H1 (cell line): Measurements from ENCODE around the gene PRR5L. TPM values are rescaled to one million over a fixed set of nuclear protein-coding genes. Genes with fewer than 3 reads are reported as not detected.

Experiments used
- CTCF ChIA-PET: fragments of 300-600 bp; sonication (Branson Sonifier 250); formaldehyde crosslinking; loops from one replicate; lab custom pipeline; 2021; ENCODE audit not compliant: partially characterized antibody; lab: Charles Lee
- POLR2A ChIA-PET: fragments of 300-600 bp; sonication (Branson Sonifier 250); formaldehyde crosslinking; loops from one replicate; lab custom pipeline; 2021; ENCODE audit warnings: inconsistent platforms; ENCODE audit not compliant: partially characterized antibody; lab: Charles Lee
- DNase-seq, 2 experiments: peaks; one replicate each; pipeline versions ENCODE4 v3.0.0 to v3.0.0-alpha.2; 2010 to 2022; ENCODE audit warnings: low spot score in 2 of 2, low read depth in 1 of 2, mixed read lengths in 1 of 2
- FAIRE-seq: peaks from 2 replicates; lab custom pipeline; 2011; peaks lifted over from hg19 to GRCh38; lab: Jason Lieb, UNC
- H2AFZ ChIP-seq: 2 replicates; pipeline ENCODE4 v1.8.1; 2012; ENCODE audit warnings: low read length, inconsistent platforms
- H2AK5ac ChIP-seq: 2 replicates; pipeline ENCODE4 v1.6.1; 2013; ENCODE audit warnings: low read depth, low read length
- H2BK120ac ChIP-seq: replicated peaks from 2 replicates; pipeline ENCODE3; 2013; ENCODE audit warnings: low read depth, low read length, inconsistent platforms
- H2BK12ac ChIP-seq: 2 replicates; pipeline ENCODE4 v1.6.1; 2013; ENCODE audit warnings: low read depth, low read length
- H2BK15ac ChIP-seq: 2 replicates; pipeline ENCODE4 v1.6.1; 2013; ENCODE audit warnings: low read length
- H2BK20ac ChIP-seq: 2 replicates; pipeline ENCODE4 v1.6.1; 2013; ENCODE audit warnings: low read length
- H2BK5ac ChIP-seq: 2 replicates; pipeline ENCODE4 v1.6.1; 2013; ENCODE audit warnings: low read depth, low read length
- H3K14ac ChIP-seq: 2 replicates; pipeline ENCODE4 v1.6.1; 2013; ENCODE audit warnings: inconsistent platforms; ENCODE audit not compliant: insufficient read length
- H3K18ac ChIP-seq: 2 replicates; pipeline ENCODE4 v1.6.1; 2013; ENCODE audit warnings: low read length; ENCODE audit errors: extremely low read depth
- H3K23ac ChIP-seq: 2 replicates; pipeline ENCODE4 v1.6.1; 2013; ENCODE audit warnings: inconsistent platforms; ENCODE audit not compliant: insufficient read length
- H3K23me2 ChIP-seq: 2 replicates; pipeline ENCODE4 v1.6.1; 2013; ENCODE audit warnings: low read depth, low read length
- H3K27ac ChIP-seq: 2 replicates; pipeline ENCODE4 v1.6.1; 2011; ENCODE audit warnings: low read depth, low read length, inconsistent platforms
- H3K27me3 ChIP-seq, 4 experiments: replicated peaks in 1 of 4; 1 replicate in 1 of 4; 2 replicates in 3 of 4; pipeline versions ENCODE4 v1.6.1 to v1.8.1; 2011 to 2013; ENCODE audit warnings: low read length in 3 of 4, mild to moderate bottlenecking in 3 of 4, inconsistent platforms in 2 of 4, mixed read lengths in 2 of 4, moderate library complexity in 1 of 4; ENCODE audit not compliant: control insufficient read depth in 3 of 4, insufficient read depth in 3 of 4; ENCODE audit errors: extremely low read depth in 1 of 4
- H3K36me3 ChIP-seq, 4 experiments: 2 replicates each; pipeline versions ENCODE4 v1.6.1 to v1.8.1; 2011 to 2013; ENCODE audit warnings: mild to moderate bottlenecking in 4 of 4, low read length in 3 of 4, moderate library complexity in 2 of 4, control low read depth in 1 of 4, inconsistent platforms in 1 of 4; ENCODE audit not compliant: insufficient read depth in 4 of 4, control insufficient read depth in 2 of 4
- H3K4ac ChIP-seq: replicated peaks from 2 replicates; pipeline ENCODE3; 2013; ENCODE audit warnings: low read length, low read depth, mixed read lengths, inconsistent platforms; ENCODE audit not compliant: insufficient read length
- H3K4me1 ChIP-seq, 4 experiments: replicated peaks in 1 of 4; 1 replicate in 1 of 4; 2 replicates in 3 of 4; pipeline versions ENCODE4 v1.6.1 to v1.8.1; 2011 to 2013; ENCODE audit warnings: low read length in 3 of 4, inconsistent platforms in 2 of 4, mixed read lengths in 1 of 4; ENCODE audit not compliant: insufficient read depth in 4 of 4, control insufficient read depth in 3 of 4
- H3K4me2 ChIP-seq, 2 experiments: 2 replicates each; pipeline versions ENCODE4 v1.6.1 to v1.8.1; 2011 to 2013; ENCODE audit warnings: low read depth in 2 of 2, low read length in 2 of 2, control low read depth in 1 of 2, inconsistent platforms in 1 of 2, mild to moderate bottlenecking in 1 of 2; ENCODE audit not compliant: insufficient read depth in 1 of 2
- H3K4me3 ChIP-seq, 4 experiments: fragments of 200-600, 300-600 bp in 1 of 4; sonication (generic), shearing (Covaris generic), sonication (Bioruptor Twin) in 1 of 4; 2 replicates each; pipeline versions ENCODE4 v1.5.1 to v1.8.1; 2011 to 2016; ENCODE audit warnings: low read length in 4 of 4, low read depth in 3 of 4, control low read depth in 2 of 4, inconsistent platforms in 2 of 4, mild to moderate bottlenecking in 2 of 4, mixed read lengths in 1 of 4, moderate library complexity in 1 of 4; ENCODE audit not compliant: insufficient read depth in 2 of 4; ENCODE audit errors: extremely low read depth in 1 of 4
- H3K56ac ChIP-seq: replicated peaks from 2 replicates; pipeline ENCODE3; 2013; ENCODE audit warnings: low read depth, mild to moderate bottlenecking, mixed read lengths, low read length, inconsistent platforms; ENCODE audit not compliant: insufficient read length
- H3K79me1 ChIP-seq: 2 replicates; pipeline ENCODE4 v1.6.1; 2013; ENCODE audit warnings: low read depth, low read length, control low read depth
- H3K79me2 ChIP-seq, 2 experiments: 2 replicates each; pipeline versions ENCODE4 v1.6.1 to v1.8.1; 2012 to 2013; ENCODE audit warnings: low read length in 2 of 2, mild to moderate bottlenecking in 2 of 2, inconsistent platforms in 1 of 2; ENCODE audit not compliant: insufficient read depth in 2 of 2, control insufficient read depth in 1 of 2
- H3K9ac ChIP-seq, 4 experiments: replicated peaks in 1 of 4; 1 replicate in 1 of 4; 2 replicates in 3 of 4; pipeline versions ENCODE4 v1.6.1 to v1.8.1; 2011 to 2013; ENCODE audit warnings: low read depth in 3 of 4, low read length in 3 of 4, control low read depth in 2 of 4, mild to moderate bottlenecking in 2 of 4, moderate library complexity in 2 of 4, inconsistent platforms in 1 of 4; ENCODE audit errors: extremely low read depth in 1 of 4
- H3K9me3 ChIP-seq, 2 experiments: 2 replicates each; pipeline versions ENCODE4 v1.6.1 to v1.8.1; 2012 to 2013; ENCODE audit warnings: mild to moderate bottlenecking in 2 of 2, moderate library complexity in 2 of 2, control low read depth in 1 of 2, inconsistent platforms in 1 of 2, low read depth in 1 of 2, low read length in 1 of 2, mixed read lengths in 1 of 2; ENCODE audit not compliant: insufficient read depth in 2 of 2
- H4K20me1 ChIP-seq, 2 experiments: replicated peaks in 1 of 2; 2 replicates each; pipeline versions ENCODE3 to v1.8.1; 2011 to 2013; ENCODE audit warnings: inconsistent platforms in 2 of 2, low read length in 2 of 2, mild to moderate bottlenecking in 1 of 2; ENCODE audit not compliant: insufficient read depth in 2 of 2, control insufficient read depth in 1 of 2
- H4K5ac ChIP-seq: 2 replicates; pipeline ENCODE4 v1.6.1; 2013; ENCODE audit warnings: low read length, low read depth, mixed read lengths, inconsistent platforms; ENCODE audit not compliant: insufficient read length
- H4K8ac ChIP-seq: 2 replicates; pipeline ENCODE4 v1.8.0; 2013; ENCODE audit warnings: mild to moderate bottlenecking, moderate library complexity, low read length, inconsistent platforms; ENCODE audit not compliant: insufficient read depth; ENCODE audit errors: extremely low read depth
- H4K91ac ChIP-seq: replicated peaks from 2 replicates; pipeline ENCODE3; 2013; ENCODE audit warnings: low read length, mixed read lengths, inconsistent platforms; ENCODE audit not compliant: insufficient read length
- ASH2L ChIP-seq: fragments of 200-600, 300-600 bp; sonication (generic); IDR thresholded peaks from one replicate; pipeline ENCODE4 v1.7.1; 2017; ENCODE audit warnings: low read length
- NANOG ChIP-seq: IDR thresholded peaks from 2 replicates; pipeline ENCODE4 v1.6.1; 2011; ENCODE audit warnings: low read length, low read depth, mild to moderate bottlenecking, inconsistent platforms; ENCODE audit not compliant: insufficient read depth, poor library complexity, severe bottlenecking
- RAD21 ChIP-seq, 2 experiments: IDR thresholded peaks in 1 of 2; conservative IDR thresholded peaks in 1 of 2; 2 replicates each; pipeline ENCODE4 v1.6.1; 2011; ENCODE audit warnings: low read depth in 2 of 2, low read length in 2 of 2, improper control_type of control experiment in 1 of 2, inconsistent platforms in 1 of 2, mild to moderate bottlenecking in 1 of 2, moderate library complexity in 1 of 2
- SRF ChIP-seq: IDR thresholded peaks from 2 replicates; pipeline ENCODE4 v1.6.1; 2011; ENCODE audit warnings: mild to moderate bottlenecking, low read depth, low read length, moderate library complexity
- polyA plus RNA-seq, 7 experiments: library from polyadenylated mRNA; depleted of rRNA in 3 of 7; stranded (reverse) in 5 of 7; unstranded in 2 of 7; fragments of >200 nt in 5 of 7; fragments of 200-250 nt in 2 of 7; gene quantifications; 1 replicate in 5 of 7; 2 replicates in 1 of 7; 4 replicates in 1 of 7; pipeline versions ENCODE4 v1.2.1 to v1.2.3, GENCODE V29; 2011 to 2013; ENCODE audit warnings: missing spikeins in 2 of 7, mixed read lengths in 2 of 7
- total RNA-seq: library from RNA; stranded (reverse); fragmentation: NEBNext Ultra II Directional; extraction: Animal tissue kit (Norgen Biotek cat#: 25700); gene quantifications from 2 replicates; pipeline ENCODE4 v1.2.1, GENCODE V29; 2021
- TF ChIP-seq, protein P1 (sequence below): IDR thresholded peaks from 2 replicates; pipeline ENCODE4 v1.6.1; 2011; ENCODE audit warnings: low read length, improper control_type of control experiment
- TF ChIP-seq, protein P2 (sequence below), 3 experiments: IDR thresholded peaks; 1 replicate in 2 of 3; 2 replicates in 1 of 3; pipeline versions ENCODE4 v1.5.1 to v1.6.1; 2011; ENCODE audit warnings: low read length in 3 of 3, mild to moderate bottlenecking in 3 of 3, inconsistent platforms in 2 of 3, low read depth in 1 of 3, moderate library complexity in 1 of 3; ENCODE audit not compliant: insufficient read depth in 1 of 3; ENCODE audit errors: control extremely low read depth in 1 of 3

Gene PRR5L
- total and polyA plus RNA-seq, 2 of the 8 experiments (the other 6 are each of a cell fraction or from before 2014, with no cell fraction given): 6.6 to 10.1 TPM

DNA sequence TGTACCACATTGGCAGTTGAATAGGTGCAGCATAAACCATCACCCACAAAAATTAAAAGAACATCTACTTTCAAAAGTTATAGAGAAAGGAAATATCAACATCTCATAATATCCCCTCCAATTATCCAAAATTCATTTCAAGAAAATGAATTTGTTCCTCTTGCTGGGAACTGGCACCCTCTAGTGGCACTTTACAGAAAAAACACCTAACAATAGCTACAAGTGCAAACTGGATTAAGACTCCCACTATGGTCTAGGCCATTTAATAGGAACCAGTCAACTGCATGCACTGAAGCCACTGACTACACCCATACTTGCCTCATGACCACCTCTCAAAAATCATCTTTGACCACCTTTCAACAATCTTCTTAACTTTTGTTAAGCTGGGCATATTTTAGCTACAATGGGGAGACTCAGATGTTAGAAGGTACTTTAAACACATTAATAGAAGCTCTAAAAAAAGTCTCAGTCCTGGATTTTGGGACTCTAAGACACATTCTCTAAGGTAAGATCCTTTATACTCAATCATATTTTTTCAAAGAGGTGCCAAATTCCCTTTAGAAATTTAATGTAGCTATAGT is 196.7 kb downstream of the PRR5L start:
- H2AFZ ChIP-seq: no peak overlapping the region
- H3K9ac ChIP-seq: no peak overlapping the region
- H3K27ac ChIP-seq: no peak overlapping the region
- no peak overlapping the region for H3K56ac ChIP-seq
- no peak overlapping the region for H3K4me3 ChIP-seq
- H4K5ac ChIP-seq: no peak overlapping the region
- H2AK5ac ChIP-seq: no peak overlapping the region
- FAIRE-seq (peak; percentile 98), DNase-seq (no peak)
- no peak overlapping the region for H3K4me2 ChIP-seq
- H2BK20ac ChIP-seq: no peak overlapping the region
- no peak overlapping the region for H2BK5ac ChIP-seq
- no peaks in the 10 kb centered on the region for H3K79me2 ChIP-seq
- H3K23me2 ChIP-seq: no peaks in the 10 kb centered on the region
- no peak overlapping the region for H3K4ac ChIP-seq
- H4K8ac ChIP-seq: no peak overlapping the region
- H2BK15ac ChIP-seq: no peak overlapping the region
- H3K23ac ChIP-seq: no peak overlapping the region
- H3K36me3 ChIP-seq: peaks cover 2 to 60% (median 14%) of the 10 kb centered on the region in 4 experiments; a peak in 6 of 8 replicates
- TF ChIP-seq SRF (no peak), NANOG (no peak), RAD21 (IDR thresholded peaks at IDR 0.05 in 1 of 2, conservative IDR thresholded peaks at IDR 0.05 in 1 of 2; ENCODE audit: low read depth in 2 of 2, low read length in 2 of 2) (peak; percentile 75 to 76), ASH2L (no peak)
- TF ChIP-seq, protein P1, sequence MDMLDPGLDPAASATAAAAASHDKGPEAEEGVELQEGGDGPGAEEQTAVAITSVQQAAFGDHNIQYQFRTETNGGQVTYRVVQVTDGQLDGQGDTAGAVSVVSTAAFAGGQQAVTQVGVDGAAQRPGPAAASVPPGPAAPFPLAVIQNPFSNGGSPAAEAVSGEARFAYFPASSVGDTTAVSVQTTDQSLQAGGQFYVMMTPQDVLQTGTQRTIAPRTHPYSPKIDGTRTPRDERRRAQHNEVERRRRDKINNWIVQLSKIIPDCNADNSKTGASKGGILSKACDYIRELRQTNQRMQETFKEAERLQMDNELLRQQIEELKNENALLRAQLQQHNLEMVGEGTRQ: no peak
- TF ChIP-seq, protein P2, sequence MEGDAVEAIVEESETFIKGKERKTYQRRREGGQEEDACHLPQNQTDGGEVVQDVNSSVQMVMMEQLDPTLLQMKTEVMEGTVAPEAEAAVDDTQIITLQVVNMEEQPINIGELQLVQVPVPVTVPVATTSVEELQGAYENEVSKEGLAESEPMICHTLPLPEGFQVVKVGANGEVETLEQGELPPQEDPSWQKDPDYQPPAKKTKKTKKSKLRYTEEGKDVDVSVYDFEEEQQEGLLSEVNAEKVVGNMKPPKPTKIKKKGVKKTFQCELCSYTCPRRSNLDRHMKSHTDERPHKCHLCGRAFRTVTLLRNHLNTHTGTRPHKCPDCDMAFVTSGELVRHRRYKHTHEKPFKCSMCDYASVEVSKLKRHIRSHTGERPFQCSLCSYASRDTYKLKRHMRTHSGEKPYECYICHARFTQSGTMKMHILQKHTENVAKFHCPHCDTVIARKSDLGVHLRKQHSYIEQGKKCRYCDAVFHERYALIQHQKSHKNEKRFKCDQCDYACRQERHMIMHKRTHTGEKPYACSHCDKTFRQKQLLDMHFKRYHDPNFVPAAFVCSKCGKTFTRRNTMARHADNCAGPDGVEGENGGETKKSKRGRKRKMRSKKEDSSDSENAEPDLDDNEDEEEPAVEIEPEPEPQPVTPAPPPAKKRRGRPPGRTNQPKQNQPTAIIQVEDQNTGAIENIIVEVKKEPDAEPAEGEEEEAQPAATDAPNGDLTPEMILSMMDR (IDR thresholded peaks at IDR 0.05; ENCODE audit: control extremely low read depth in 1 of 3, insufficient read depth in 1 of 3, low read depth in 1 of 3, low read length in 3 of 3): peak in 2 of 3 experiments; percentile 49 to 74; a peak in 2 of 4 replicates
- H4K20me1 ChIP-seq: no peaks in the 10 kb centered on the region
- no peaks in the 10 kb centered on the region for H3K79me1 ChIP-seq
- no peaks in the 10 kb centered on the region for H3K9me3 ChIP-seq
- H3K18ac ChIP-seq: no peak overlapping the region
- no peaks in the 10 kb centered on the region for H3K4me1 ChIP-seq
- ChIA-PET CTCF (interaction anchor here (0.7 to 3.7 kb wide), 50 partner anchors 9 to 996 kb away, joined by 3 to 51 read pairs (median 5); partner anchors contain the start of genes COMMD9, PRR5L and TRAF6), POLR2A (interaction anchor here (1.5 kb wide), 1 partner anchor 17 kb away, joined by 7 read pairs; the partner anchor contains the start of gene TRAF6)
- H2BK12ac ChIP-seq: no peak overlapping the region
- no peaks in the 10 kb centered on the region for H3K27me3 ChIP-seq
- no peak overlapping the region for H4K91ac ChIP-seq
- no peak overlapping the region for H2BK120ac ChIP-seq
- no peak overlapping the region for H3K14ac ChIP-seq
